ENCODE results near the gene FGF16. TPM values are rescaled to one million over a fixed set of nuclear protein-coding genes. Genes with fewer than 3 reads are reported as not detected.

The FGF16 gene
- total and polyA plus RNA-seq, 2 donors from 2014 or later, result 0.25 TPM; not detected in 1

- H3K4me1 ChIP-seq (ENCODE audit: control insufficient read depth in 2 of 3, insufficient read depth in 2 of 3, low read depth in 1 of 3, low read length in 3 of 3), result no peaks in the 10 kb centered on the region
- no peak overlapping the region for H3K9ac ChIP-seq (ENCODE audit: low read length in 3 of 3)
- H3K36me3 ChIP-seq (ENCODE audit: control insufficient read depth in 2 of 3, insufficient read depth in 3 of 3, low read length in 3 of 3), result no peaks in the 10 kb centered on the region
- no peak for TF ChIP-seq CTCF (IDR thresholded peaks at IDR 0.05; ENCODE audit: borderline replicate concordance, extremely low read depth, insufficient read depth)
- H3K27me3 ChIP-seq (ENCODE audit: control insufficient read depth, insufficient read depth, low read length), result no peaks in the 10 kb centered on the region
- intact Hi-C loops (cut with DNase I), result no loop called here
- no peak overlapping the region for H3K4me3 ChIP-seq (ENCODE audit: low read length in 3 of 3)
- DNase-seq (no peak), FAIRE-seq (no peak)
- H3K27ac ChIP-seq (ENCODE audit: low read depth in 2 of 2, low read length in 2 of 2), result no peak overlapping the region
- H3K9me3 ChIP-seq (ENCODE audit: control insufficient read depth in 2 of 3, insufficient read depth in 1 of 3, low read length in 3 of 3), result no peaks in the 10 kb centered on the region
These were observed 34.6 kb upstream of the FGF16 start for GRCh38 chrX:77412631-77413030.

DNA sequence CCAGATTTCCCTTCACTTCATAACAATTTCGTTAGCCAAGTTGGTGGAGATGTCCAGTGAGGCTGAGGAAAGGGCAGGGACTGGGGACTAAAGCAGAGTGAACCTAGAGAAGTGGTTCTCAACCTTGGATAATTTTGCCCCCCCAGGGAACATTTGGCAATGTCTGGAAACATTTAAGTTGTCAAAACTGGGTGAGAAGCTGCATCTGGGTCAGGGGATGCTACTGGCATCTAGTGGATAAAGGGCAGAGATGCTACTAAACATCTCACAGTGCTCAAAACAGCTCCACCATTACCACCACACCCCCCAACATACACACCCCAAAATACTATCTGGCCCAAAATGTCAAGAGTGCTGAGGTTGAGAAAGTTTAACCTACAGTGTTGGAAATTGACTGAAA is 32.0 kb upstream of the FGF16 start:
- no peak overlapping the region for H3K9ac ChIP-seq (ENCODE audit: low read length in 3 of 3)
- H3K27ac ChIP-seq (ENCODE audit: low read depth in 2 of 2, low read length in 2 of 2), result no peak overlapping the region
- DNase-seq (no peak), FAIRE-seq (no peak)
- no peaks in the 10 kb centered on the region for H3K9me3 ChIP-seq (ENCODE audit: control insufficient read depth in 2 of 3, insufficient read depth in 1 of 3, low read length in 3 of 3)
- no peaks in the 10 kb centered on the region for H3K4me1 ChIP-seq (ENCODE audit: control insufficient read depth in 2 of 3, insufficient read depth in 2 of 3, low read depth in 1 of 3, low read length in 3 of 3)
- no peaks in the 10 kb centered on the region for H3K36me3 ChIP-seq (ENCODE audit: control insufficient read depth in 2 of 3, insufficient read depth in 3 of 3, low read length in 3 of 3)
- intact Hi-C loops (cut with DNase I), result no loop called here
- no peak for TF ChIP-seq CTCF (IDR thresholded peaks at IDR 0.05; ENCODE audit: borderline replicate concordance, extremely low read depth, insufficient read depth)
- no peak overlapping the region for H3K4me3 ChIP-seq (ENCODE audit: low read length in 3 of 3)
- no peaks in the 10 kb centered on the region for H3K27me3 ChIP-seq (ENCODE audit: control insufficient read depth, insufficient read depth, low read length)

DNA sequence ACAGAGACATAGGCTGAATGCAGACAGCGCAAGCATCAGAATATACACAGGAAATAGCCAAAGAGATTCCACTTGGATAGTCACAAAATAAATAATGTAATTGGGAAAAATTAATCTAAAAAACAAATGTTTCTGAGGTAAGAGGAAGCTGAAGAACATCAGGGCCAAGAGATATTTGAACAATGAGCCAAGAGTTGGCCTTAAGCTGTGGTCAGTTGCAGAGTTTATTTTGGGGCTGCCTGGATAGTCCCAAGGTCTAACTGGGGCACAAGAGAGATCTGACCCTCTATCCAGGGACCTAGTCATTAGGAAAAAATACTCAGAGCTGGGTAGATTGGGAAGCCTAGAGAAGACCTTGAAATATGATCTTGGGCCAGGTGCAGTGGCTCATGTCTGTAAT is 31.3 kb upstream of the FGF16 start:
- H3K9me3 ChIP-seq (ENCODE audit: control insufficient read depth in 2 of 3, insufficient read depth in 1 of 3, low read length in 3 of 3), result no peaks in the 10 kb centered on the region
- no peaks in the 10 kb centered on the region for H3K36me3 ChIP-seq (ENCODE audit: control insufficient read depth in 2 of 3, insufficient read depth in 3 of 3, low read length in 3 of 3)
- H3K9ac ChIP-seq (ENCODE audit: low read length in 3 of 3), result no peak overlapping the region
- TF ChIP-seq CTCF (IDR thresholded peaks at IDR 0.05; ENCODE audit: borderline replicate concordance, extremely low read depth, insufficient read depth), result no peak
- FAIRE-seq (no peak), DNase-seq (no peak)
- no peaks in the 10 kb centered on the region for H3K4me1 ChIP-seq (ENCODE audit: control insufficient read depth in 2 of 3, insufficient read depth in 2 of 3, low read depth in 1 of 3, low read length in 3 of 3)
- no peak overlapping the region for H3K27ac ChIP-seq (ENCODE audit: low read depth in 2 of 2, low read length in 2 of 2)
- intact Hi-C loops (cut with DNase I), result no loop called here
- no peak overlapping the region for H3K4me3 ChIP-seq (ENCODE audit: low read length in 3 of 3)
- no peaks in the 10 kb centered on the region for H3K27me3 ChIP-seq (ENCODE audit: control insufficient read depth, insufficient read depth, low read length)

All from kidney (tissue), 14 donors.